ENCODE data around the gene OR5K4. TPM values are rescaled to one million over a fixed set of nuclear protein-coding genes. Genes with fewer than 3 reads are reported as not detected.

The OR5K4 gene
- total RNA-seq, 4 donors from 2014 or later: not detected

DNA sequence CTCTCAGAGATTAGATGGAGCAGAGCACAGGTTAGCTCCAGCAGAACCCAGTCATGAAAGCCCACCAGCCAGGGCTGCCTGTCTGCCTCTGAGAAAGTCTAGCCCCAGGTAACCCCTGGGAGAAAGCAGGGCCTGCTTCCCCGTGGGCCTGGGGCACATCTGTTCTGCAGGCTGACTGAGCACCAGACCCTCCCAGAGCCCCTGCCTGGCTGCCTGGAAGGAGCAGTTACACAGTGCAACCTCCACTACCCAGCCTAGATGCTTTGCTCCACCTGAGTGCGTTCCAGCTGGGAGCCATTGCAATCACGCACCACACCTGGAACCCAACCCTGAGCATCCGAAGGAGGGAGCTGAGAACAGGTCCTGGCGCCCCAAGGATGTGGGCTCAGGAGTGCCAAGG lies 24.7 kb upstream of the OR5K4 start:
- ATAC-seq (ENCODE audit: low FRiP score): no peak
- no peak for TF ChIP-seq CTCF (IDR thresholded peaks at IDR 0.05)
- no peak for DNase-seq (ENCODE audit: low spot score)

- TF ChIP-seq CTCF (IDR thresholded peaks at IDR 0.05): no peak
- no peak for DNase-seq (ENCODE audit: low spot score)
- no peak for ATAC-seq (ENCODE audit: low FRiP score)
Measured at GRCh38 chr3:98329392-98330124, 24.1 kb upstream of the OR5K4 start.

DNA sequence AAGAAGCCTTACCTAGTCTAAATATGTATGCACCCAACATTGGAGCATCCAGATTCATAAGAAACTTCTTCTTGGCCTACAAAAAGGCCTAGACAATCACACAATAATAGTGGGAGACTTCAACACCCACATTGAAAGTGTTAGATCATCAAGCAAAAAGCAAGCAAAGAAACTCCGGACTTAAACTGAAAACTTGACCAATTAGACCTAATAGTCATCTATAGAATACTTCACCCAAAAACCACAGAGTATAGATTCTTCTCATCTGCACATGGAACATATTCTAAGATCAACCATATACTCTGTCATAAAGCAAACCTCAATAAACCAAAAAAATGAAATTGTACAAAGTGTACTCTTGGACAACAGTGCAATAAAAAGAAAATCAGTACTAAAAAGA lies 22.3 kb upstream of the OR5K4 start:
- no peak for ATAC-seq (ENCODE audit: low FRiP score)
- DNase-seq (ENCODE audit: low spot score): no peak
- no peak for TF ChIP-seq CTCF (IDR thresholded peaks at IDR 0.05)

GRCh38 chr3:98333989-98334606 lies 19.6 kb upstream of the OR5K4 start:
- TF ChIP-seq CTCF (IDR thresholded peaks at IDR 0.05): no peak
- ATAC-seq (ENCODE audit: low FRiP score) (no peak), DNase-seq (ENCODE audit: low spot score) (no peak)

GRCh38 chr3:98339031-98339430 lies 14.6 kb upstream of the OR5K4 start:
- no peak for ATAC-seq (ENCODE audit: low FRiP score)
- no peak for TF ChIP-seq CTCF (IDR thresholded peaks at IDR 0.05)
- no peak for DNase-seq (ENCODE audit: low spot score)

GRCh38 chr3:98341758-98342157 lies 11.9 kb upstream of the OR5K4 start:
- ATAC-seq (ENCODE audit: low FRiP score): no peak
- TF ChIP-seq CTCF (IDR thresholded peaks at IDR 0.05): no peak

More at GRCh38 chr3:98341758-98342157, 11.9 kb upstream of the OR5K4 start:
- DNase-seq (ENCODE audit: low spot score): no peak
